GM19372 (cell line): ENCODE results near the gene FAM120B.

Experiments
- ATAC-seq: cut with Tn5 transposase; IDR thresholded peaks from one replicate; pipeline ENCODE4 v1.9.1; 2021; ENCODE audit warnings: mild to moderate bottlenecking, low read depth, moderate library complexity; ENCODE audit not compliant: unreplicated experiment

FAM120B gene

GRCh38 chr6:170451762-170452651 is 145.4 kb downstream of the FAM120B start:
- no peak for ATAC-seq

GRCh38 chr6:170452767-170453545 is 146.4 kb downstream of the FAM120B start:
- ATAC-seq: no peak

GRCh38 chr6:170453586-170454511 is 147.3 kb downstream of the FAM120B start:
- ATAC-seq: no peak

DNA sequence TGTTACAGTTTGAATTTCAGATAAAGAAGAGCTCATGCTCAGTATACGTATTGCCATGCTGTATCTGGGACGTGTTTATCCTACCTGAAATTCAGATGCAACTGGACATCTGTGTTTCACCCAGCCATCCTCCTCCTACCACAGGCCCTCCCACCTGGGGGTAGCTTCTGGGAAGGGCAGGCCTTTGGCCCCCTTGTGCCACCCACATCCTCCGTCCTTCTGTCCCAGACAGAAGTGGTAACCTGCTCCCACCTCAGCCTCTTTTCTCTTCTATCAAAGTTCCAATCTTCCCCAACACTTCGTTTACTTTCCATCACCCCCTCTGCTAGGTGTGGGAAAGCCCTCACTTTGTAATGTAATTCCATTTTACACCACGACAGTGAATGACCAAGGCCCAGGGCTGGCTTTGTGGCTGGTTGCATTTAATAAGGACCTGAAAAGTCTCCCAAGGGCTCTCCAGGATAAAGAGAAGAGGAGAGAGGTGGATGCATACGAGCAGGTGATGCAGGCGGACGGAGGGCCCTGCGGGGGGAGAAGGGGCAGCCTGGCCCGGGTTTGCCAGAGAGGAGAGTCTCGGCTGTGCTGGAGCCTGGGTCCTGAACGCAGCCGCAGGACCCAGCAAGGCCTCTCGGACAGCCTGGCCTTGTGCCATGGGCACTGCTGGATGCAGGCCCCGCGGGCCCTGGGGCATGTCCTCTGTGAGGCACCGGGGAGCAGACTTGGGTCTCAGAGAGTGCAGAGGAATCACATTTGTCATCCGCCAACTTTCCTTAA is 148.1 kb downstream of the FAM120B start:
- no peak for ATAC-seq

DNA sequence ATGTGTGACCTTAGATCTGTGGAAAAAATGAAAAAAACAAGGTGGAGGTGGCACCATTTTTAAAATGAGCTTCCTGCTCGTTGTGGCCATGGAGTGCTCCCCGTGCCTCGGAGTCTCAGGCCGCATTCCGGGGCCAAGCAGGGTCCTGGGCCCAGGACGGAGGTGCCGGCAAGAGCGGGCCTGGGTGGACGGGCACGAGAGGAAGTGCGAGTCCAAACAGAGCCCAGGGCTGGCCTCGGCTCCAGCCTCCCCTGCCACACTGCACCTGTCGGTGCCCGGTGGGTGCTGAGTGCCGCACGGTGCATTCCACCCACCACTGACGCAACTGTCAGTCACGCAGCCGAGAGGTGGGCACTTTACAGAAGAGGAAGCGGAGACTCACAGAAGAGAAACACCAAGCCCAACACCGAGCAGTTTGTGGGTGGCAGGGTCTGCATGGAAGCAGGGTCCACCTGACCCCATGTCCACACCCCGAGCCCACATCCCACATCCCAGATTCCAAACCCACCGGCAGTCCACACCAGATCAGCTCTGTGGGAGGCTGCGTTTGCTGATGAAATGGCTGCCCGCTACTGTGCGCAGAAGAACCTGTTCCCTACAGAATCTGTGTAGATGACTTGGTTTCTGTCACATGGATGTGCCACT is 148.9 kb downstream of the FAM120B start:
- ATAC-seq: no peak

GRCh38 chr6:170456334-170456733 is 149.8 kb downstream of the FAM120B start:
- no peak for ATAC-seq
